H1 (cell line): ENCODE measurements around the gene UBC. TPM values are rescaled to one million over a fixed set of nuclear protein-coding genes. Genes with fewer than 3 reads are reported as not detected.
A peak's percentile ranks its signal among the peaks of the same experiment; 100 is the strongest.

ENCODE experiments used
- CTCF ChIA-PET: fragments of 300-600 bp; sonication (Branson Sonifier 250); formaldehyde crosslinking; loops from one replicate; lab custom pipeline; 2021; ENCODE audit not compliant: partially characterized antibody; lab: Charles Lee
- POLR2A ChIA-PET: fragments of 300-600 bp; sonication (Branson Sonifier 250); formaldehyde crosslinking; loops from one replicate; lab custom pipeline; 2021; ENCODE audit warnings: inconsistent platforms; ENCODE audit not compliant: partially characterized antibody; lab: Charles Lee
- DNase-seq, 2 experiments: peaks; one replicate each; pipeline versions ENCODE4 v3.0.0 to v3.0.0-alpha.2; 2010 to 2022; ENCODE audit warnings: low spot score in 2 of 2, low read depth in 1 of 2, mixed read lengths in 1 of 2
- FAIRE-seq: peaks from 2 replicates; lab custom pipeline; 2011; peaks lifted over from hg19 to GRCh38; lab: Jason Lieb, UNC
- H2AFZ ChIP-seq: 2 replicates; pipeline ENCODE4 v1.8.1; 2012; ENCODE audit warnings: low read length, inconsistent platforms
- H2AK5ac ChIP-seq: 2 replicates; pipeline ENCODE4 v1.6.1; 2013; ENCODE audit warnings: low read depth, low read length
- H2BK120ac ChIP-seq: replicated peaks from 2 replicates; pipeline ENCODE3; 2013; ENCODE audit warnings: low read depth, low read length, inconsistent platforms
- H2BK12ac ChIP-seq: 2 replicates; pipeline ENCODE4 v1.6.1; 2013; ENCODE audit warnings: low read depth, low read length
- H2BK15ac ChIP-seq: 2 replicates; pipeline ENCODE4 v1.6.1; 2013; ENCODE audit warnings: low read length
- H2BK20ac ChIP-seq: 2 replicates; pipeline ENCODE4 v1.6.1; 2013; ENCODE audit warnings: low read length
- H2BK5ac ChIP-seq: 2 replicates; pipeline ENCODE4 v1.6.1; 2013; ENCODE audit warnings: low read depth, low read length
- H3K14ac ChIP-seq: 2 replicates; pipeline ENCODE4 v1.6.1; 2013; ENCODE audit warnings: inconsistent platforms; ENCODE audit not compliant: insufficient read length
- H3K18ac ChIP-seq: 2 replicates; pipeline ENCODE4 v1.6.1; 2013; ENCODE audit warnings: low read length; ENCODE audit errors: extremely low read depth
- H3K23ac ChIP-seq: 2 replicates; pipeline ENCODE4 v1.6.1; 2013; ENCODE audit warnings: inconsistent platforms; ENCODE audit not compliant: insufficient read length
- H3K23me2 ChIP-seq: 2 replicates; pipeline ENCODE4 v1.6.1; 2013; ENCODE audit warnings: low read depth, low read length
- H3K27ac ChIP-seq: 2 replicates; pipeline ENCODE4 v1.6.1; 2011; ENCODE audit warnings: low read depth, low read length, inconsistent platforms
- H3K27me3 ChIP-seq, 4 experiments: replicated peaks in 1 of 4; 1 replicate in 1 of 4; 2 replicates in 3 of 4; pipeline versions ENCODE4 v1.6.1 to v1.8.1; 2011 to 2013; ENCODE audit warnings: low read length in 3 of 4, mild to moderate bottlenecking in 3 of 4, inconsistent platforms in 2 of 4, mixed read lengths in 2 of 4, moderate library complexity in 1 of 4; ENCODE audit not compliant: control insufficient read depth in 3 of 4, insufficient read depth in 3 of 4; ENCODE audit errors: extremely low read depth in 1 of 4
- H3K36me3 ChIP-seq, 4 experiments: 2 replicates each; pipeline versions ENCODE4 v1.6.1 to v1.8.1; 2011 to 2013; ENCODE audit warnings: mild to moderate bottlenecking in 4 of 4, low read length in 3 of 4, moderate library complexity in 2 of 4, control low read depth in 1 of 4, inconsistent platforms in 1 of 4; ENCODE audit not compliant: insufficient read depth in 4 of 4, control insufficient read depth in 2 of 4
- H3K4ac ChIP-seq: replicated peaks from 2 replicates; pipeline ENCODE3; 2013; ENCODE audit warnings: low read length, low read depth, mixed read lengths, inconsistent platforms; ENCODE audit not compliant: insufficient read length
- H3K4me1 ChIP-seq, 4 experiments: replicated peaks in 1 of 4; 1 replicate in 1 of 4; 2 replicates in 3 of 4; pipeline versions ENCODE4 v1.6.1 to v1.8.1; 2011 to 2013; ENCODE audit warnings: low read length in 3 of 4, inconsistent platforms in 2 of 4, mixed read lengths in 1 of 4; ENCODE audit not compliant: insufficient read depth in 4 of 4, control insufficient read depth in 3 of 4
- H3K4me2 ChIP-seq, 2 experiments: 2 replicates each; pipeline versions ENCODE4 v1.6.1 to v1.8.1; 2011 to 2013; ENCODE audit warnings: low read depth in 2 of 2, low read length in 2 of 2, control low read depth in 1 of 2, inconsistent platforms in 1 of 2, mild to moderate bottlenecking in 1 of 2; ENCODE audit not compliant: insufficient read depth in 1 of 2
- H3K4me3 ChIP-seq, 4 experiments: fragments of 200-600, 300-600 bp in 1 of 4; sonication (generic), shearing (Covaris generic), sonication (Bioruptor Twin) in 1 of 4; 2 replicates each; pipeline versions ENCODE4 v1.5.1 to v1.8.1; 2011 to 2016; ENCODE audit warnings: low read length in 4 of 4, low read depth in 3 of 4, control low read depth in 2 of 4, inconsistent platforms in 2 of 4, mild to moderate bottlenecking in 2 of 4, mixed read lengths in 1 of 4, moderate library complexity in 1 of 4; ENCODE audit not compliant: insufficient read depth in 2 of 4; ENCODE audit errors: extremely low read depth in 1 of 4
- H3K56ac ChIP-seq: replicated peaks from 2 replicates; pipeline ENCODE3; 2013; ENCODE audit warnings: low read depth, mild to moderate bottlenecking, mixed read lengths, low read length, inconsistent platforms; ENCODE audit not compliant: insufficient read length
- H3K79me1 ChIP-seq: 2 replicates; pipeline ENCODE4 v1.6.1; 2013; ENCODE audit warnings: low read depth, low read length, control low read depth
- H3K79me2 ChIP-seq, 2 experiments: 2 replicates each; pipeline versions ENCODE4 v1.6.1 to v1.8.1; 2012 to 2013; ENCODE audit warnings: low read length in 2 of 2, mild to moderate bottlenecking in 2 of 2, inconsistent platforms in 1 of 2; ENCODE audit not compliant: insufficient read depth in 2 of 2, control insufficient read depth in 1 of 2
- H3K9ac ChIP-seq, 4 experiments: replicated peaks in 1 of 4; 1 replicate in 1 of 4; 2 replicates in 3 of 4; pipeline versions ENCODE4 v1.6.1 to v1.8.1; 2011 to 2013; ENCODE audit warnings: low read depth in 3 of 4, low read length in 3 of 4, control low read depth in 2 of 4, mild to moderate bottlenecking in 2 of 4, moderate library complexity in 2 of 4, inconsistent platforms in 1 of 4; ENCODE audit errors: extremely low read depth in 1 of 4
- H3K9me3 ChIP-seq, 2 experiments: 2 replicates each; pipeline versions ENCODE4 v1.6.1 to v1.8.1; 2012 to 2013; ENCODE audit warnings: mild to moderate bottlenecking in 2 of 2, moderate library complexity in 2 of 2, control low read depth in 1 of 2, inconsistent platforms in 1 of 2, low read depth in 1 of 2, low read length in 1 of 2, mixed read lengths in 1 of 2; ENCODE audit not compliant: insufficient read depth in 2 of 2
- H4K20me1 ChIP-seq, 2 experiments: replicated peaks in 1 of 2; 2 replicates each; pipeline versions ENCODE3 to v1.8.1; 2011 to 2013; ENCODE audit warnings: inconsistent platforms in 2 of 2, low read length in 2 of 2, mild to moderate bottlenecking in 1 of 2; ENCODE audit not compliant: insufficient read depth in 2 of 2, control insufficient read depth in 1 of 2
- H4K5ac ChIP-seq: 2 replicates; pipeline ENCODE4 v1.6.1; 2013; ENCODE audit warnings: low read length, low read depth, mixed read lengths, inconsistent platforms; ENCODE audit not compliant: insufficient read length
- H4K8ac ChIP-seq: 2 replicates; pipeline ENCODE4 v1.8.0; 2013; ENCODE audit warnings: mild to moderate bottlenecking, moderate library complexity, low read length, inconsistent platforms; ENCODE audit not compliant: insufficient read depth; ENCODE audit errors: extremely low read depth
- H4K91ac ChIP-seq: replicated peaks from 2 replicates; pipeline ENCODE3; 2013; ENCODE audit warnings: low read length, mixed read lengths, inconsistent platforms; ENCODE audit not compliant: insufficient read length
- CHD1 ChIP-seq: IDR thresholded peaks from 2 replicates; pipeline ENCODE4 v1.6.1; 2012; ENCODE audit warnings: low read depth, low read length, improper control_type of control experiment
- E2F6 ChIP-seq: IDR thresholded peaks from 2 replicates; pipeline ENCODE4 v1.6.1; 2012; ENCODE audit warnings: inconsistent platforms
- EZH2 ChIP-seq: fragments of 200-600 bp; sonication (generic); IDR thresholded peaks from 2 replicates; pipeline ENCODE4 v1.7.1; 2012; ENCODE audit warnings: low read depth, mild to moderate bottlenecking, moderate library complexity, low read length, inconsistent platforms; ENCODE audit not compliant: severe bottlenecking
- JUN ChIP-seq: IDR thresholded peaks from 2 replicates; pipeline ENCODE4 v1.6.1; 2011; ENCODE audit warnings: low read depth, mild to moderate bottlenecking, improper control_type of control experiment, low read length
- JUND ChIP-seq: IDR thresholded peaks from 2 replicates; pipeline ENCODE4 v1.6.1; 2011; ENCODE audit warnings: mild to moderate bottlenecking, improper control_type of control experiment, low read length
- NRF1 ChIP-seq: IDR thresholded peaks from 2 replicates; pipeline ENCODE4 v1.6.1; 2011; ENCODE audit warnings: mild to moderate bottlenecking, low read depth, low read length, improper control_type of control experiment
- PHF8 ChIP-seq: fragments of 200-600 bp; sonication (generic); conservative IDR thresholded peaks from 2 replicates; pipeline ENCODE4 v1.7.1; 2012; ENCODE audit warnings: low read depth, mild to moderate bottlenecking, inconsistent platforms, low read length, moderate library complexity
- SP1 ChIP-seq: IDR thresholded peaks from 2 replicates; pipeline ENCODE4 v1.6.1; 2011; ENCODE audit warnings: low read depth, low read length
- SP4 ChIP-seq: IDR thresholded peaks from 2 replicates; pipeline ENCODE4 v1.6.1; 2012; ENCODE audit warnings: low read length, inconsistent platforms
- WGBS, 2 experiments: shearing (Covaris generic) in 1 of 2; methylation state at CpG; one replicate each; pipeline versions ENCODE4 v1.1.6 to v1.1.7; 2013 to 2015; ENCODE audit warnings: low lambda C conversion rate in 2 of 2, mixed read lengths in 2 of 2, inconsistent platforms in 1 of 2, low coverage in 1 of 2, missing lambda C conversion rate in 1 of 2; ENCODE audit not compliant: insufficient replicate concordance in 2 of 2, insufficient coverage in 1 of 2, insufficient read length in 1 of 2; ENCODE audit errors: extremely low coverage in 1 of 2, missing lambda C conversion rate in 1 of 2; 5-methylcytosine and 5-hydroxymethylcytosine counted together
- polyA plus RNA-seq, 7 experiments: library from polyadenylated mRNA; depleted of rRNA in 3 of 7; stranded (reverse) in 5 of 7; unstranded in 2 of 7; fragments of >200 nt in 5 of 7; fragments of 200-250 nt in 2 of 7; gene quantifications; 1 replicate in 5 of 7; 2 replicates in 1 of 7; 4 replicates in 1 of 7; pipeline versions ENCODE4 v1.2.1 to v1.2.3, GENCODE V29; 2011 to 2013; ENCODE audit warnings: missing spikeins in 2 of 7, mixed read lengths in 2 of 7
- total RNA-seq: library from RNA; stranded (reverse); fragmentation: NEBNext Ultra II Directional; extraction: Animal tissue kit (Norgen Biotek cat#: 25700); gene quantifications from 2 replicates; pipeline ENCODE4 v1.2.1, GENCODE V29; 2021
- TF ChIP-seq, protein P1 (sequence below): IDR thresholded peaks from 2 replicates; pipeline ENCODE4 v1.6.1; 2012; ENCODE audit warnings: low read length, inconsistent platforms

UBC gene
- total and polyA plus RNA-seq, 2 of the 8 experiments (the other 6 are each of a cell fraction or from before 2014, with no cell fraction given), result 559 to 749 TPM

GRCh38 chr12:124876171-124876570 is 38.3 kb downstream of the UBC start:
- H3K4me1 ChIP-seq, result 0 out of 7 replicates have a peak, but pooled peaks cover 0 to 2% (median 0%) of the 10 kb centered on the region in 4 experiments
- H2AK5ac ChIP-seq, result peak overlapping the region; percentile 100
- H3K4me2 ChIP-seq, result no peak overlapping the region
- no peak for FAIRE-seq
- 0 out of 2 replicates have a peak overlapping the region, but pooled peaks have one; percentile 68 for H2BK12ac ChIP-seq
- H3K56ac ChIP-seq, result no peak overlapping the region
- WGBS, 2 experiments, result 79% methylated on average over 2 of the region's 2 CpGs; no CpG with 5 or more reads in 1 of the 2 experiments
- H3K4me3 ChIP-seq, result no peak overlapping the region
- H4K20me1 ChIP-seq, result peaks cover 0 to 2% of the 10 kb centered on the region in 2 experiments
- ChIA-PET POLR2A (no interaction called here), CTCF (no interaction called here)
- H2BK5ac ChIP-seq, result no peak overlapping the region
- peak overlapping the region; percentile 100; the same call in 1 of the 2 replicates for H2BK15ac ChIP-seq
- H3K79me1 ChIP-seq, result no peaks in the 10 kb centered on the region
- H3K23ac ChIP-seq, result no peak overlapping the region
- H4K91ac ChIP-seq, result peak overlapping the region; percentile 73
- no peak overlapping the region for H2BK120ac ChIP-seq
- H3K23me2 ChIP-seq, result peaks cover 3% of the 10 kb centered on the region; the same call in 1 of the 2 replicates
- H3K9me3 ChIP-seq, result no peaks in the 10 kb centered on the region
- H3K79me2 ChIP-seq, result no peaks in the 10 kb centered on the region
- H4K8ac ChIP-seq, result no peak overlapping the region; the same call in 1 of the 2 replicates
- H3K9ac ChIP-seq, result no peak overlapping the region
- H3K27ac ChIP-seq, result no peak overlapping the region
- no peak overlapping the region for H2AFZ ChIP-seq
- no peak overlapping the region; the same call in 1 of the 2 replicates for H3K18ac ChIP-seq
- no peak for DNase-seq
- H2BK20ac ChIP-seq, result no peak overlapping the region; the same call in 1 of the 2 replicates
- H4K5ac ChIP-seq, result no peak overlapping the region
- no peak overlapping the region for H3K14ac ChIP-seq
- no peaks in the 10 kb centered on the region for H3K36me3 ChIP-seq
- H3K4ac ChIP-seq, result no peak overlapping the region
- no peaks in the 10 kb centered on the region for H3K27me3 ChIP-seq
- TF ChIP-seq PHF8 (no peak), CHD1 (no peak), SP4 (no peak), JUND (no peak), NRF1 (no peak), JUN (no peak), E2F6 (no peak), SP1 (no peak), EZH2 (no peak)
- TF ChIP-seq, protein P1, sequence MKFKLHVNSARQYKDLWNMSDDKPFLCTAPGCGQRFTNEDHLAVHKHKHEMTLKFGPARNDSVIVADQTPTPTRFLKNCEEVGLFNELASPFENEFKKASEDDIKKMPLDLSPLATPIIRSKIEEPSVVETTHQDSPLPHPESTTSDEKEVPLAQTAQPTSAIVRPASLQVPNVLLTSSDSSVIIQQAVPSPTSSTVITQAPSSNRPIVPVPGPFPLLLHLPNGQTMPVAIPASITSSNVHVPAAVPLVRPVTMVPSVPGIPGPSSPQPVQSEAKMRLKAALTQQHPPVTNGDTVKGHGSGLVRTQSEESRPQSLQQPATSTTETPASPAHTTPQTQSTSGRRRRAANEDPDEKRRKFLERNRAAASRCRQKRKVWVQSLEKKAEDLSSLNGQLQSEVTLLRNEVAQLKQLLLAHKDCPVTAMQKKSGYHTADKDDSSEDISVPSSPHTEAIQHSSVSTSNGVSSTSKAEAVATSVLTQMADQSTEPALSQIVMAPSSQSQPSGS, result no peak
